Endothelial cell of umbilical vein (primary cell): ENCODE measurements around the gene LYPD4. TPM values are rescaled to one million over a fixed set of nuclear protein-coding genes. Genes with fewer than 3 reads are reported as not detected.

Experiments used
- BruUV-seq: library from RNA; stranded (reverse); fragments of 400-500 nt; replicated peaks from 2 replicates; lab custom pipeline; 2021; lab: Mats Ljungman, UMichigan
- CTCF ChIA-PET: fragments of 300-600, 350-600 bp; sonication (Branson Sonifier 250); formaldehyde crosslinking; loops from one replicate; lab custom pipeline; 2021; ENCODE audit warnings: antibody characterized with exemption, inconsistent platforms; lab: Charles Lee
- POLR2A ChIA-PET: fragments of 300-600, 350-600 bp; sonication (Branson Sonifier 250); formaldehyde crosslinking; loops from one replicate; lab custom pipeline; 2021; ENCODE audit warnings: antibody characterized with exemption, inconsistent platforms; lab: Charles Lee
- DNase-seq: peaks from one replicate; pipeline ENCODE4 v3.0.0-alpha.2; 2011; ENCODE audit warnings: low read depth, low spot score
- FAIRE-seq: peaks from 2 replicates; lab custom pipeline; 2011; peaks lifted over from hg19 to GRCh38; lab: Jason Lieb, UNC
- H2AFZ ChIP-seq: 2 replicates; pipeline ENCODE4 v1.6.0; 2012; ENCODE audit warnings: low read depth, low read length, control low read depth, inconsistent platforms
- H3K27ac ChIP-seq: 2 replicates; pipeline ENCODE4 v1.5.1; 2011; ENCODE audit warnings: low read depth, mild to moderate bottlenecking, control low read depth, low read length, moderate library complexity; ENCODE audit not compliant: insufficient read depth
- H3K27me3 ChIP-seq, 2 experiments: 2 replicates each; pipeline versions ENCODE4 v1.6.0 to v1.6.1; 2011; ENCODE audit warnings: low read length in 2 of 2, mixed read lengths in 1 of 2; ENCODE audit not compliant: control insufficient read depth in 2 of 2, insufficient read depth in 2 of 2
- H3K36me3 ChIP-seq, 2 experiments: 2 replicates in 1 of 2; 3 replicates in 1 of 2; pipeline ENCODE4 v1.5.1; 2011; ENCODE audit warnings: low read length in 2 of 2, mild to moderate bottlenecking in 1 of 2, moderate library complexity in 1 of 2; ENCODE audit not compliant: control insufficient read depth in 2 of 2, insufficient read depth in 2 of 2; ENCODE audit errors: extremely low read depth in 1 of 2
- H3K4me1 ChIP-seq: 3 replicates; pipeline ENCODE4 v1.5.1; 2011; ENCODE audit warnings: mild to moderate bottlenecking, low read length; ENCODE audit not compliant: control insufficient read depth, insufficient read depth; ENCODE audit errors: extremely low read depth
- H3K4me2 ChIP-seq: 2 replicates; pipeline ENCODE4 v1.6.1; 2011; ENCODE audit warnings: low read length, control low read depth, mixed read lengths; ENCODE audit not compliant: insufficient read depth
- H3K4me3 ChIP-seq, 3 experiments: fragments of 200-600 bp in 1 of 3; sonication (generic), shearing (Covaris generic) in 1 of 3; replicated peaks in 1 of 3; 2 replicates each; pipeline ENCODE4 v1.5.1; 2011 to 2016; ENCODE audit warnings: control low read depth in 3 of 3, low read length in 3 of 3, mild to moderate bottlenecking in 2 of 3, inconsistent platforms in 1 of 3, low read depth in 1 of 3, moderate library complexity in 1 of 3; ENCODE audit not compliant: insufficient read depth in 1 of 3
- H3K79me2 ChIP-seq: 2 replicates; pipeline ENCODE4 v1.6.0; 2012; ENCODE audit warnings: low read length, inconsistent platforms; ENCODE audit not compliant: control insufficient read depth, insufficient read depth
- H3K9ac ChIP-seq: replicated peaks from 2 replicates; pipeline ENCODE3; 2011; ENCODE audit warnings: low read length, control low read depth; ENCODE audit not compliant: insufficient read depth; ENCODE audit errors: extremely low read depth
- H3K9me1 ChIP-seq: replicated peaks from 3 replicates; pipeline ENCODE4 v1.6.0; 2011; ENCODE audit warnings: mild to moderate bottlenecking, low read length; ENCODE audit not compliant: control insufficient read depth, insufficient read depth; ENCODE audit errors: extremely low read depth
- H3K9me3 ChIP-seq: replicated peaks from 2 replicates; pipeline ENCODE4 v1.5.1; 2012; ENCODE audit warnings: low read length, inconsistent platforms; ENCODE audit not compliant: control insufficient read depth, insufficient read depth
- H4K20me1 ChIP-seq: replicated peaks from 2 replicates; pipeline ENCODE3; 2011; ENCODE audit warnings: mild to moderate bottlenecking, low read length; ENCODE audit not compliant: control insufficient read depth, insufficient read depth; ENCODE audit errors: extremely low read depth
- JUN ChIP-seq: IDR thresholded peaks from 2 replicates; pipeline ENCODE4 v1.6.1; 2011; ENCODE audit warnings: borderline replicate concordance, low read depth; ENCODE audit not compliant: insufficient read length, insufficient read depth
- MYC ChIP-seq: IDR thresholded peaks from one replicate; pipeline ENCODE4 v1.6.1; 2011; ENCODE audit warnings: mild to moderate bottlenecking, low read depth, low read length
- POLR2A ChIP-seq: IDR thresholded peaks from 2 replicates; pipeline ENCODE4 v1.6.1; 2012; ENCODE audit warnings: low read depth, mild to moderate bottlenecking, control low read depth, low read length
- dilution Hi-C: fragments of 300-500 bp; cut with MboI; formaldehyde crosslinking; loops from one replicate; pipeline ENCODE4 v1.15.0; 2019; ENCODE audit warnings: low sequenced_read_pairs; ENCODE audit not compliant: extremely low pct_ligation_motif_present
- intact Hi-C: fragments of 100-400 bp; cut with micrococcal nuclease; formaldehyde crosslinking; loops from one replicate; pipeline ENCODE4 v1.10.0; 2022
- polyA plus RNA-seq, 4 experiments: library from polyadenylated mRNA; depleted of rRNA in 3 of 4; stranded (reverse) in 3 of 4; unstranded in 1 of 4; fragments of >200 nt; gene quantifications; 2 replicates each; pipeline versions ENCODE4 v1.2.1 to v1.2.3, GENCODE V29; 2011 to 2012; ENCODE audit warnings: missing spikeins in 1 of 4
- total RNA-seq: library from RNA; stranded (reverse); gene quantifications from 2 replicates; pipeline ENCODE4 v1.2.3, GENCODE V29; 2021

LYPD4 gene
- total and polyA plus RNA-seq, 2 donors (not counting 3 experiments of a cell fraction or from before 2014, with no cell fraction given): not detected

- ChIA-PET POLR2A (interaction anchor here (0.6 to 0.9 kb wide), 4 partner anchors 10 to 74 kb away, joined by 3 to 8 read pairs (median 5); partner anchors contain the start of gene RPS19), CTCF (no interaction called here)
- BruUV-seq: no TSS peak
- Histone ChIP-seq H2AFZ (no peak overlapping the region), H3K9ac (no peak overlapping the region), H3K9me1 (no peaks in the 10 kb centered on the region), H3K27me3 (no peaks in the 10 kb centered on the region), H3K27ac (no peak overlapping the region), H3K36me3 (peaks cover 31 to 47% of the 10 kb centered on the region in 2 experiments), H3K4me3 (no peak overlapping the region), H3K9me3 (no peaks in the 10 kb centered on the region), H3K4me2 (no peak overlapping the region), H3K4me1 (peaks cover 2% of the 10 kb centered on the region), H4K20me1 (no peaks in the 10 kb centered on the region), H3K79me2 (peaks cover 31% of the 10 kb centered on the region)
- peak; percentile 29 for TF ChIP-seq POLR2A
- no peak for TF ChIP-seq JUN
- FAIRE-seq (no peak), DNase-seq (no peak)
- dilution Hi-C loops (no loop called here), intact Hi-C loops (no loop called here)
Measured at GRCh38 chr19:41870401-41870873, 26.0 kb upstream of the LYPD4 start.

GRCh38 chr19:41869374-41869955, 25.0 kb upstream of the LYPD4 start:
- Histone ChIP-seq H3K36me3 (peaks cover 34 to 55% of the 10 kb centered on the region in 2 experiments), H2AFZ (no peak overlapping the region), H3K4me3 (no peak overlapping the region), H3K9ac (no peak overlapping the region), H3K79me2 (peaks cover 40% of the 10 kb centered on the region), H4K20me1 (no peaks in the 10 kb centered on the region), H3K27ac (no peak overlapping the region), H3K4me2 (no peak overlapping the region), H3K9me1 (no peaks in the 10 kb centered on the region), H3K4me1 (peaks cover 4% of the 10 kb centered on the region), H3K27me3 (no peaks in the 10 kb centered on the region), H3K9me3 (no peaks in the 10 kb centered on the region)
- POLR2A ChIA-PET: interaction anchor here (1.1 to 1.9 kb wide), 2 partner anchors 9 to 81 kb away, joined by 3 to 7 read pairs; partner anchors contain the start of gene RPS19
- FAIRE-seq (no peak), DNase-seq (no peak)
- TF ChIP-seq MYC (no peak), POLR2A (peak; percentile 46)
- dilution Hi-C loops: no loop called here
- no TSS peak for BruUV-seq
- CTCF ChIA-PET: no interaction called here
- intact Hi-C loops: no loop called here
